HCT116 (cell line): Measurements from ENCODE around the gene IMMP2L. TPM values are rescaled to one million over a fixed set of nuclear protein-coding genes. Genes with fewer than 3 reads are reported as not detected.

Experiments used
- ATAC-seq: fragments of 200-7000 bp; cut with Tn5 transposase; 2 replicates; pipeline ENCODE4 v1.9.1; 2020; ENCODE audit warnings: mild to moderate bottlenecking, moderate library complexity
- BruUV-seq: library from RNA; stranded (reverse); fragments of 400-500 nt; replicated peaks from 2 replicates; lab custom pipeline; 2021; lab: Mats Ljungman, UMichigan
- CTCF ChIA-PET: fragments of 300-600 bp; sonication (Branson Sonifier 250); formaldehyde crosslinking; loops from one replicate; lab custom pipeline; 2021; ENCODE audit warnings: antibody characterized with exemption; lab: Charles Lee
- POLR2A ChIA-PET: fragments of 300-600, 350-600 bp; sonication (Branson Sonifier 250); formaldehyde crosslinking; loops from one replicate; lab custom pipeline; 2021; ENCODE audit warnings: antibody characterized with exemption; lab: Charles Lee
- RAD21 ChIA-PET, 2 experiments: fragments of 300-600 bp; sonication (Branson Sonifier 250); formaldehyde crosslinking; loops; one replicate each; lab custom pipeline; 2023; ENCODE audit warnings: low total read pairs in 2 of 2; ENCODE audit not compliant: uncharacterized antibody in 2 of 2, unreplicated experiment in 2 of 2, low non-redundant PET in 1 of 2; lab: Charles Lee
- DNase-seq: peaks from one replicate; pipeline ENCODE4 v3.0.0-alpha.2; 2010; ENCODE audit warnings: low read depth, low spot score
- H2AFZ ChIP-seq: fragments of 200-600 bp; shearing (Covaris generic), sonication (generic); 2 replicates; pipeline ENCODE4 v1.6.1; 2017; ENCODE audit warnings: low read depth, mixed run types, mixed read lengths, antibody characterized with exemption, low read length; ENCODE audit not compliant: poor library complexity, severe bottlenecking
- H3K27ac ChIP-seq: 2 replicates; pipeline ENCODE4 v1.5.1; 2012; ENCODE audit warnings: low read depth, low read length
- H3K27me3 ChIP-seq: fragments of 200-600 bp; sonication (generic); 2 replicates; pipeline ENCODE4 v1.6.1; 2016; ENCODE audit warnings: mixed run types, low read length, mixed read lengths; ENCODE audit not compliant: insufficient read depth
- H3K36me3 ChIP-seq, 2 experiments: fragments of 200-500 bp in 1 of 2; fragments of 200-600 bp in 1 of 2; sonication (Bioruptor generic) in 1 of 2; sonication (generic) in 1 of 2; 2 replicates each; pipeline versions ENCODE4 v1.5.1 to v1.6.1; 2014 to 2016; ENCODE audit warnings: low read length in 2 of 2, inconsistent platforms in 1 of 2, mixed read lengths in 1 of 2, mixed run types in 1 of 2; ENCODE audit not compliant: insufficient read depth in 2 of 2, control insufficient read depth in 1 of 2
- H3K4me1 ChIP-seq, 2 experiments: fragments of 200-600 bp in 1 of 2; sonication (generic) in 1 of 2; 2 replicates each; pipeline versions ENCODE4 v1.5.1 to v1.6.1; 2012 to 2017; ENCODE audit warnings: low read length in 2 of 2, inconsistent platforms in 1 of 2, mild to moderate bottlenecking in 1 of 2, mixed read lengths in 1 of 2, mixed run types in 1 of 2, moderate library complexity in 1 of 2; ENCODE audit not compliant: insufficient read depth in 2 of 2, control insufficient read depth in 1 of 2
- H3K4me2 ChIP-seq: fragments of 200-600 bp; sonication (generic); 2 replicates; pipeline ENCODE4 v1.6.1; 2017; ENCODE audit warnings: mixed run types, low read length, mixed read lengths
- H3K4me3 ChIP-seq, 2 experiments: fragments of 200-600 bp in 1 of 2; sonication (generic) in 1 of 2; replicated peaks in 1 of 2; 2 replicates each; pipeline ENCODE4 v1.5.1; 2011 to 2016; ENCODE audit warnings: low read length in 2 of 2, control low read depth in 1 of 2, low read depth in 1 of 2, mild to moderate bottlenecking in 1 of 2, mixed read lengths in 1 of 2, mixed run types in 1 of 2
- H3K79me2 ChIP-seq: fragments of 200-600 bp; sonication (generic); 2 replicates; pipeline ENCODE4 v1.6.1; 2017; ENCODE audit warnings: mild to moderate bottlenecking, mixed run types, low read length, moderate library complexity, mixed read lengths; ENCODE audit not compliant: insufficient read depth
- H3K9ac ChIP-seq: fragments of 200-600 bp; sonication (generic); 2 replicates; pipeline ENCODE4 v1.6.1; 2016; ENCODE audit warnings: low read length, mixed read lengths
- H3K9me2 ChIP-seq: fragments of 200-600 bp; sonication (generic), shearing (Covaris generic); 2 replicates; pipeline ENCODE4 v1.6.1; 2017; ENCODE audit warnings: mixed run types, mild to moderate bottlenecking, moderate library complexity; ENCODE audit not compliant: insufficient read depth
- H3K9me3 ChIP-seq, 2 experiments: fragments of 200-500 bp in 1 of 2; fragments of 200-600 bp in 1 of 2; sonication (Bioruptor generic) in 1 of 2; sonication (generic) in 1 of 2; 2 replicates each; pipeline ENCODE4 v1.6.1; 2014 to 2017; ENCODE audit warnings: low read length in 2 of 2, mixed read lengths in 2 of 2, inconsistent platforms in 1 of 2, low read depth in 1 of 2, mild to moderate bottlenecking in 1 of 2, mixed run types in 1 of 2, moderate library complexity in 1 of 2; ENCODE audit not compliant: control insufficient read depth in 1 of 2, insufficient read depth in 1 of 2
- H4K20me1 ChIP-seq: fragments of 200-600 bp; sonication (generic), shearing (Covaris generic); 2 replicates; pipeline ENCODE4 v1.6.1; 2017; ENCODE audit warnings: mixed run types, mild to moderate bottlenecking, moderate library complexity; ENCODE audit not compliant: insufficient read depth
- ATF3 ChIP-seq: IDR thresholded peaks from 2 replicates; pipeline ENCODE4 v1.6.1; 2012
- CEBPB ChIP-seq: IDR thresholded peaks from 2 replicates; pipeline ENCODE4 v1.6.1; 2012; ENCODE audit warnings: low read depth
- CTCF ChIP-seq, 3 experiments: fragments of 200-600 bp in 1 of 3; sonication (generic) in 1 of 3; IDR thresholded peaks in 2 of 3; conservative IDR thresholded peaks in 1 of 3; 2 replicates each; pipeline ENCODE4 v1.5.1; 2012 to 2017; ENCODE audit warnings: low read depth in 2 of 3, low read length in 2 of 3, antibody characterized with exemption in 1 of 3, borderline replicate concordance in 1 of 3, control low read depth in 1 of 3, mild to moderate bottlenecking in 1 of 3, mixed read lengths in 1 of 3, mixed run types in 1 of 3, moderate library complexity in 1 of 3; ENCODE audit not compliant: insufficient read depth in 1 of 3
- EGR1 ChIP-seq: IDR thresholded peaks from 2 replicates; pipeline ENCODE4 v1.6.1; 2012; ENCODE audit warnings: low read depth
- EZH2 ChIP-seq: fragments of 200-600 bp; sonication (generic); IDR thresholded peaks from 2 replicates; pipeline ENCODE4 v1.6.1; 2017; ENCODE audit warnings: antibody characterized with exemption, mixed run types
- FOSL1 ChIP-seq: IDR thresholded peaks from 2 replicates; pipeline ENCODE4 v1.6.1; 2012; ENCODE audit warnings: low read depth
- JUND ChIP-seq: IDR thresholded peaks from 2 replicates; pipeline ENCODE4 v1.6.1; 2012
- POLR2A ChIP-seq: IDR thresholded peaks from 2 replicates; pipeline ENCODE4 v1.7.0; 2011; ENCODE audit warnings: borderline replicate concordance; ENCODE audit not compliant: insufficient read depth, insufficient read length; ENCODE audit errors: extremely low read depth
- POLR2AphosphoS5 ChIP-seq: IDR thresholded peaks from 2 replicates; pipeline ENCODE4 v1.6.1; 2011; ENCODE audit warnings: mild to moderate bottlenecking, low read depth, low read length, moderate library complexity
- SIN3A ChIP-seq: IDR thresholded peaks from 2 replicates; pipeline ENCODE4 v1.6.1; 2012; ENCODE audit warnings: low read depth
- SP1 ChIP-seq: IDR thresholded peaks from 2 replicates; pipeline ENCODE4 v1.6.1; 2012; ENCODE audit warnings: low read depth
- SRF ChIP-seq: IDR thresholded peaks from 2 replicates; pipeline ENCODE4 v1.6.1; 2012; ENCODE audit warnings: low read depth
- YY1 ChIP-seq: IDR thresholded peaks from 2 replicates; pipeline ENCODE4 v1.6.1; 2011; ENCODE audit warnings: low read length, low read depth, moderate library complexity, mild to moderate bottlenecking; ENCODE audit not compliant: insufficient replicate concordance; ENCODE audit errors: extremely low read depth
- ZBTB33 ChIP-seq: IDR thresholded peaks from 2 replicates; pipeline ENCODE4 v1.6.1; 2011; ENCODE audit warnings: mild to moderate bottlenecking, low read length, moderate library complexity; ENCODE audit not compliant: insufficient replicate concordance; ENCODE audit errors: extremely low read depth
- ZNF274 ChIP-seq: fragments of 200-500 bp; sonication (Bioruptor generic); IDR thresholded peaks from 2 replicates; pipeline ENCODE4 v1.6.1; 2014; ENCODE audit warnings: mild to moderate bottlenecking, low read depth, low read length, inconsistent platforms
- intact Hi-C: fragments of 100-400 bp; cut with micrococcal nuclease; formaldehyde crosslinking; loops from 2 replicates; pipeline ENCODE4 v1.10.0; 2022
- total RNA-seq: library from RNA; stranded (reverse); gene quantifications from one replicate; pipeline ENCODE4 v1.2.1, GENCODE V29; 2021; ENCODE audit not compliant: unreplicated experiment

Gene IMMP2L
- total RNA-seq, 1 experiment from 2014 or later: 21.1 TPM

- no peaks in the 10 kb centered on the region for H3K27me3 ChIP-seq
- DNase-seq: no peak
- H3K4me3 ChIP-seq: peak overlapping the region in 1 of 2 experiments; percentile 25; a peak in 2 of 4 replicates
- TF ChIP-seq CEBPB: 0 out of 2 replicates have a peak, but pooled peaks have one; percentile 18
- TF ChIP-seq FOSL1: no peak
- TF ChIP-seq, all 23 proteins: peak for 1
- ChIA-PET CTCF (no interaction called here), POLR2A (interaction anchor here (1.0 to 1.2 kb wide), 2 partner anchors 9 to 12 kb away, joined by 3 to 4 read pairs; no protein-coding TSS in a partner anchor), RAD21 (no interaction called here)
- BruUV-seq: no TSS peak
- Histone ChIP-seq H3K4me1 (peaks cover 25 to 33% of the 10 kb centered on the region in 2 experiments), H3K9ac (peak overlapping the region; percentile 10; the same call in 1 of the 2 replicates), H4K20me1 (no peaks in the 10 kb centered on the region), H3K79me2 (no peaks in the 10 kb centered on the region), H2AFZ (no peak overlapping the region), H3K9me2 (no peaks in the 10 kb centered on the region), H3K4me2 (peak overlapping the region; percentile 70), H3K36me3 (no peaks in the 10 kb centered on the region), H3K9me3 (no peaks in the 10 kb centered on the region), H3K27ac (peak overlapping the region; percentile 72)
- intact Hi-C loops: no loop called here
- ATAC-seq: peak; percentile 83
Observed at GRCh38 chr7:111137296-111138192, 424.7 kb downstream of the IMMP2L start.

GRCh38 chr7:111132833-111133232 lies 429.5 kb downstream of the IMMP2L start:
- Histone ChIP-seq H3K9ac (no peak overlapping the region), H3K4me3 (no peak overlapping the region), H3K27me3 (no peaks in the 10 kb centered on the region), H3K9me3 (no peaks in the 10 kb centered on the region), H3K36me3 (no peaks in the 10 kb centered on the region), H3K27ac (no peak overlapping the region), H3K9me2 (no peaks in the 10 kb centered on the region), H3K4me2 (peak overlapping the region; percentile 24), H2AFZ (no peak overlapping the region), H3K79me2 (no peaks in the 10 kb centered on the region), H3K4me1 (peaks cover 16 to 20% of the 10 kb centered on the region in 2 experiments), H4K20me1 (no peaks in the 10 kb centered on the region)
- ATAC-seq (peak; percentile 67), DNase-seq (peak; percentile 15)
- ChIA-PET POLR2A (no interaction called here), CTCF (no interaction called here), RAD21 (no interaction called here)
- intact Hi-C loops: no loop called here
- BruUV-seq: no TSS peak
- TF ChIP-seq SIN3A: no peak
- TF ChIP-seq POLR2A: no peak
- TF ChIP-seq SRF: no peak
- TF ChIP-seq ATF3: no peak
- no peak for TF ChIP-seq ZNF274
- TF ChIP-seq YY1: no peak
- peak; percentile 59 for TF ChIP-seq JUND
- no peak for TF ChIP-seq ZBTB33
- TF ChIP-seq CTCF (IDR thresholded peaks at IDR 0.05 in 2 of 3, conservative IDR thresholded peaks at IDR 0.05 in 1 of 3; ENCODE audit: borderline replicate concordance in 1 of 3, insufficient read depth in 1 of 3, low read depth in 2 of 3, low read length in 2 of 3): no peak
- no peak for TF ChIP-seq EZH2
- TF ChIP-seq SP1: peak; percentile 34; the same call in 1 of the 2 replicates
- TF ChIP-seq EGR1: no peak
- TF ChIP-seq POLR2AphosphoS5: no peak
- TF ChIP-seq CEBPB: 0 out of 2 replicates have a peak, but pooled peaks have one; percentile 11
